ENCODE data around the gene UBE2O. TPM values are rescaled to one million over a fixed set of nuclear protein-coding genes. Genes with fewer than 3 reads are reported as not detected.
A peak's percentile ranks its signal among the peaks of the same experiment; 100 is the strongest.

Gene UBE2O
- total RNA-seq, 4 donors from 2014 or later, result 16.4 to 46.5 (median 32.4) TPM

GRCh38 chr17:76381633-76382350 is 71.2 kb downstream of the UBE2O start:
- DNase-seq, result no peak
- H3K4me1 ChIP-seq, result peaks cover 21 to 29% of the 10 kb centered on the region in 2 donors
- TF ChIP-seq CTCF (IDR thresholded peaks at IDR 0.05 in 4 of 5, conservative IDR thresholded peaks at IDR 0.05 in 1 of 5) (no peak), POLR2A (IDR thresholded peaks at IDR 0.05) (no peak)
- peaks cover 0 to 12% (median 5%) of the 10 kb centered on the region in 3 donors for H3K27me3 ChIP-seq
- H3K27ac ChIP-seq, result no peak overlapping the region
- intact Hi-C loops (cut with DNase I; ENCODE audit: low total_unique reads) (no loop called here), in situ Hi-C loops (cut with MboI; ENCODE audit: low sequenced_read_pairs in 4 of 4) (no loop called here)
- no peak for ATAC-seq
- no peaks in the 10 kb centered on the region for H3K36me3 ChIP-seq
- H3K4me3 ChIP-seq, result peak overlapping the region in 1 of 4 donors; percentile 61
- H3K9me3 ChIP-seq, result no peaks in the 10 kb centered on the region

GRCh38 chr17:76379646-76380376 is 73.1 kb downstream of the UBE2O start:
- Histone ChIP-seq H3K36me3 (no peaks in the 10 kb centered on the region), H3K27me3 (peaks cover 0 to 12% (median 3%) of the 10 kb centered on the region in 3 donors)
- in situ Hi-C loops (cut with MboI; ENCODE audit: low sequenced_read_pairs in 4 of 4), result no loop called here

GRCh38 chr17:76379275-76379641 is 73.7 kb downstream of the UBE2O start:
- Histone ChIP-seq H3K4me1 (peaks cover 7 to 13% of the 10 kb centered on the region in 2 donors), H3K9me3 (no peaks in the 10 kb centered on the region), H3K36me3 (no peaks in the 10 kb centered on the region), H3K4me3 (no peak overlapping the region), H3K27ac (no peak overlapping the region), H3K27me3 (peaks cover 0 to 12% (median 3%) of the 10 kb centered on the region in 3 donors)
- in situ Hi-C loops (cut with MboI; ENCODE audit: low sequenced_read_pairs in 4 of 4) (no loop called here), intact Hi-C loops (cut with DNase I; ENCODE audit: low total_unique reads) (no loop called here)
- no peak for ATAC-seq
- DNase-seq, result no peak
- TF ChIP-seq POLR2A (IDR thresholded peaks at IDR 0.05) (no peak), CTCF (IDR thresholded peaks at IDR 0.05 in 4 of 5, conservative IDR thresholded peaks at IDR 0.05 in 1 of 5) (no peak)

More at GRCh38 chr17:76379646-76380376, 73.1 kb downstream of the UBE2O start:
- TF ChIP-seq CTCF (IDR thresholded peaks at IDR 0.05 in 4 of 5, conservative IDR thresholded peaks at IDR 0.05 in 1 of 5) (no peak), POLR2A (IDR thresholded peaks at IDR 0.05) (no peak)
- ATAC-seq (no peak), DNase-seq (no peak)
- H3K4me1 ChIP-seq, result peaks cover 8 to 13% of the 10 kb centered on the region in 2 donors
- intact Hi-C loops (cut with DNase I; ENCODE audit: low total_unique reads), result no loop called here
- H3K9me3 ChIP-seq, result no peaks in the 10 kb centered on the region
- H3K4me3 ChIP-seq, result no peak overlapping the region
- H3K27ac ChIP-seq, result no peak overlapping the region

GRCh38 chr17:76378548-76379274 is 74.2 kb downstream of the UBE2O start:
- no peak overlapping the region for H3K4me3 ChIP-seq
- DNase-seq (no peak), ATAC-seq (no peak)
- intact Hi-C loops (cut with DNase I; ENCODE audit: low total_unique reads) (no loop called here), in situ Hi-C loops (cut with MboI; ENCODE audit: low sequenced_read_pairs in 4 of 4) (no loop called here)
- no peaks in the 10 kb centered on the region for H3K36me3 ChIP-seq
- H3K4me1 ChIP-seq, result peaks cover 7 to 10% of the 10 kb centered on the region in 2 donors
- TF ChIP-seq CTCF (IDR thresholded peaks at IDR 0.05 in 4 of 5, conservative IDR thresholded peaks at IDR 0.05 in 1 of 5), result no peak
- no peak for TF ChIP-seq POLR2A (IDR thresholded peaks at IDR 0.05)
- peaks cover 0 to 12% (median 3%) of the 10 kb centered on the region in 3 donors for H3K27me3 ChIP-seq
- no peaks in the 10 kb centered on the region for H3K9me3 ChIP-seq
- no peak overlapping the region for H3K27ac ChIP-seq

Data from gastrocnemius medialis (tissue), 4 donors.